HG02973 (cell line): ENCODE measurements around the gene COA6.
A peak's percentile ranks its signal among the peaks of the same experiment; 100 is the strongest.
"Not testable (repeated sequence)": the region's sequence is repeated elsewhere in the genome, so short reads cannot be mapped to it uniquely, and the experiment has no call there.

Source experiments
- ATAC-seq: cut with Tn5 transposase; IDR thresholded peaks from one replicate; pipeline ENCODE4 v1.9.1; 2021; ENCODE audit warnings: moderate library complexity; ENCODE audit not compliant: unreplicated experiment

Gene COA6

GRCh38 chr1:234369033-234369430 lies 4.2 kb upstream of the COA6 start:
- ATAC-seq: no peak

- no peak for ATAC-seq
Observed at GRCh38 chr1:234369784-234370183, 3.5 kb upstream of the COA6 start.

GRCh38 chr1:234371414-234371813 lies 1.8 kb upstream of the COA6 start:
- ATAC-seq: no peak

GRCh38 chr1:234372011-234372757 lies 1.1 kb upstream of the COA6 start:
- no peak for ATAC-seq

- ATAC-seq: peak; percentile 21
Observed at GRCh38 chr1:234373959-234374254, 651 bp downstream of the COA6 start.

GRCh38 chr1:234375672-234376071 lies 2.4 kb downstream of the COA6 start:
- ATAC-seq: no peak

- ATAC-seq: not testable (repeated sequence)
Observed at GRCh38 chr1:234379591-234380109, 6.4 kb downstream of the COA6 start.

- ATAC-seq: no peak
Observed at GRCh38 chr1:234381699-234382555, 8.7 kb downstream of the COA6 start.

GRCh38 chr1:234386122-234386521 lies 12.9 kb downstream of the COA6 start:
- ATAC-seq: no peak

- no peak for ATAC-seq
Observed at GRCh38 chr1:234388094-234388493, 14.8 kb downstream of the COA6 start.

- no peak for ATAC-seq
Observed at GRCh38 chr1:234393190-234393589, 19.9 kb downstream of the COA6 start.

- no peak for ATAC-seq
Observed at GRCh38 chr1:234395297-234395696, 22.0 kb downstream of the COA6 start.

- ATAC-seq: no peak
Observed at GRCh38 chr1:234396092-234396491, 22.8 kb downstream of the COA6 start.

GRCh38 chr1:234396871-234397270 lies 23.6 kb downstream of the COA6 start:
- no peak for ATAC-seq

GRCh38 chr1:234397732-234398131 lies 24.5 kb downstream of the COA6 start:
- no peak for ATAC-seq

GRCh38 chr1:234398849-234399381 lies 25.7 kb downstream of the COA6 start:
- ATAC-seq: peak; percentile 61

- not testable (repeated sequence) for ATAC-seq
Observed at GRCh38 chr1:234399515-234399914, 26.3 kb downstream of the COA6 start.

- peak; percentile 39 for ATAC-seq
Observed at GRCh38 chr1:234400773-234401172, 27.5 kb downstream of the COA6 start.

GRCh38 chr1:234401658-234402057 lies 28.4 kb downstream of the COA6 start:
- ATAC-seq: no peak

GRCh38 chr1:234402939-234403338 lies 29.7 kb downstream of the COA6 start:
- ATAC-seq: no peak

- ATAC-seq: no peak
Observed at GRCh38 chr1:234405676-234406075, 32.4 kb downstream of the COA6 start.

- no peak for ATAC-seq
Observed at GRCh38 chr1:234406871-234407270, 33.6 kb downstream of the COA6 start.
